Naive thymus-derived CD4-positive, alpha-beta T cell (primary cell): ENCODE measurements around the gene ZNF202. TPM values are rescaled to one million over a fixed set of nuclear protein-coding genes. Genes with fewer than 3 reads are reported as not detected.

Experiments used
- ATAC-seq: fragments of 150-1000 bp; cut with Tn5 transposase; 2 replicates; pipeline ENCODE4 v1.10.0; 2021; ENCODE audit warnings: mild to moderate bottlenecking, moderate library complexity
- CTCF ChIA-PET: fragments of 350-600 bp; sonication (Branson Sonifier 250); formaldehyde crosslinking; loops from one replicate; lab custom pipeline; 2021; ENCODE audit warnings: antibody characterized with exemption; lab: Charles Lee
- POLR2A ChIA-PET: fragments of 350-600 bp; sonication (Branson Sonifier 250); formaldehyde crosslinking; loops from one replicate; lab custom pipeline; 2021; ENCODE audit warnings: antibody characterized with exemption, inconsistent platforms; lab: Charles Lee
- DNase-seq, 9 donors: peaks; one replicate each; pipeline versions ENCODE4 v3.0.0 to v3.0.0-alpha.2; 2020 to 2022; ENCODE audit warnings: mixed read lengths in 1 of 9
- H3K27ac ChIP-seq: one replicate; pipeline ENCODE4 v1.7.0; 2013; ENCODE audit warnings: mild to moderate bottlenecking, low read depth, low read length, moderate library complexity
- H3K27me3 ChIP-seq, 2 donors: one replicate each; pipeline ENCODE4 v1.7.0; 2013; ENCODE audit warnings: low read length in 2 of 2, mild to moderate bottlenecking in 2 of 2, moderate library complexity in 2 of 2; ENCODE audit not compliant: control insufficient read depth in 2 of 2, insufficient read depth in 2 of 2
- H3K36me3 ChIP-seq, 3 experiments: 1 replicate in 2 of 3; 2 replicates in 1 of 3; pipeline ENCODE4 v1.7.0; 2013; ENCODE audit warnings: low read length in 3 of 3, mild to moderate bottlenecking in 3 of 3, moderate library complexity in 1 of 3; ENCODE audit not compliant: insufficient read depth in 3 of 3, control insufficient read depth in 2 of 3
- H3K4me1 ChIP-seq, 2 donors: one replicate each; pipeline ENCODE4 v1.7.0; 2013; ENCODE audit warnings: low read length in 2 of 2, mild to moderate bottlenecking in 2 of 2, moderate library complexity in 1 of 2; ENCODE audit not compliant: control insufficient read depth in 2 of 2, insufficient read depth in 2 of 2
- H3K4me3 ChIP-seq: 2 replicates; pipeline ENCODE4 v1.7.0; 2013; ENCODE audit warnings: mild to moderate bottlenecking, low read length
- H3K9me3 ChIP-seq, 3 experiments: 1 replicate in 2 of 3; 2 replicates in 1 of 3; pipeline ENCODE4 v1.7.0; 2013; ENCODE audit warnings: low read length in 3 of 3; ENCODE audit not compliant: control insufficient read depth in 2 of 3
- H3K27ac Mint-ChIP-seq, 9 donors: one replicate each; pipeline ENCODE4 v1.8.0; 2020 to 2022; ENCODE audit warnings: mixed read lengths in 9 of 9, mild to moderate bottlenecking in 8 of 9, moderate library complexity in 5 of 9, inconsistent platforms in 2 of 9
- H3K27me3 Mint-ChIP-seq, 5 donors: one replicate each; pipeline ENCODE4 v1.8.0; 2021 to 2022; ENCODE audit warnings: mixed read lengths in 5 of 5, mild to moderate bottlenecking in 1 of 5
- H3K36me3 Mint-ChIP-seq, 5 donors: one replicate each; pipeline ENCODE4 v1.8.0; 2020 to 2022; ENCODE audit warnings: mixed read lengths in 5 of 5, mild to moderate bottlenecking in 3 of 5, inconsistent platforms in 1 of 5
- H3K4me1 Mint-ChIP-seq, 7 donors: one replicate each; pipeline ENCODE4 v1.8.0; 2020 to 2022; ENCODE audit warnings: mixed read lengths in 7 of 7, mild to moderate bottlenecking in 3 of 7, inconsistent platforms in 1 of 7
- H3K4me3 Mint-ChIP-seq, 10 donors: one replicate each; pipeline ENCODE4 v1.8.0; 2020 to 2022; ENCODE audit warnings: mild to moderate bottlenecking in 10 of 10, mixed read lengths in 10 of 10, moderate library complexity in 6 of 10, inconsistent platforms in 2 of 10
- H3K9me3 Mint-ChIP-seq, 11 donors: one replicate each; pipeline ENCODE4 v1.8.0; 2020 to 2022; ENCODE audit warnings: mixed read lengths in 11 of 11, mild to moderate bottlenecking in 4 of 11, inconsistent platforms in 1 of 11, moderate library complexity in 1 of 11
- intact Hi-C, 2 donors: fragments of 100-400 bp; cut with micrococcal nuclease; formaldehyde crosslinking; loops; one replicate each; pipeline ENCODE4 v1.15.1; 2023
- polyA plus RNA-seq, 2 donors: library from polyadenylated mRNA; unstranded; fragments of 300-500 nt; fragmentation: Illumina TruSeq; gene quantifications; one replicate each; pipeline ENCODE4 v1.2.3, GENCODE V29; 2021
- total RNA-seq, 6 experiments: library from RNA in 5 of 6; stranded (reverse) in 5 of 6; gene quantifications; 1 replicate in 5 of 6; 2 replicates in 1 of 6; pipeline ENCODE4 v1.2.3 and lab custom pipeline; 2021 to 2026

Gene ZNF202
- total and polyA plus RNA-seq, 7 experiments from 2014 or later = 5.8 to 27.0 (median 15.9) TPM

DNA sequence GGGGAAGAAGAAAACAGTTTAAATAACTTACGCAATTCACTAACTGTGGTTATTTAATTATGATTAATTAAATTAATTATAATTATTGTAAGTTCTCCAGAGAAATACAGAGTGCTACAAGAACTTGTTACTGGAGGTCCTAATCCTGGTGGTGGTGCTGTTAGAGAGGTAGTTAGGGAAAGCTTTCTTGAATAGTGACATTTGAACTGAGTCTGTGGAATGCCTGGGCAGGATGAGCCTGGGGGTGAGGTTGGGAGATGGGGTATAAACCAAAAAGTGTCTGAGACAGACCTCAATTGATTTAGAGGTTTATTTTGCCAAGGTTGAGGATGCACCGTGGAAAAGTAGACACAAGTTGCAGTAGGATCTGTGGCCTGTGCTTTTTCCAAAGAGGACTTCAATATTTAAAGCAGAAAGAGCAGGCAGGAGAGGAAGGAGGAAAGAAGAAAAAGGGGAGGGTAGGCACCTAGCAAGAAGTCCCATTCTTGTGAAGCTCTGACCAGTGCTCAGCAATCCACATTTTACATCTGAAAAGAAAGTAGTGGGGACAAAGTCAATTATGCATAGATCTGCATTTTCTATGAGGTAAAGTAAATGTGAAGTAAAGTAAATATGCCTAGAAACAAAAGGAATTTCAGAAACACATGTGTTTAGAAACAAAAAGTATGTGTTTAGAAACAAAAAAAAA lies 4.4 kb upstream of the ZNF202 start:
- Histone ChIP-seq H3K36me3 (peaks cover 0 to 5% (median 0%) of the 10 kb centered on the region in 3 experiments), H3K4me1 (peaks cover 3 to 5% of the 10 kb centered on the region in 2 donors), H3K27ac (no peak overlapping the region), H3K9me3 (no peaks in the 10 kb centered on the region), H3K4me3 (no peak overlapping the region), H3K27me3 (no peaks in the 10 kb centered on the region)
- H3K4me3 Mint-ChIP-seq = peak overlapping the region in 1 of 10 donors; percentile 52
- H3K9me3 Mint-ChIP-seq = peaks cover 0 to 17% (median 5%) of the 10 kb centered on the region in 11 donors
- peaks cover 8 to 15% (median 13%) of the 10 kb centered on the region in 7 donors for H3K4me1 Mint-ChIP-seq
- ChIA-PET CTCF (no interaction called here), POLR2A (no interaction called here)
- H3K36me3 Mint-ChIP-seq = peaks cover 0 to 6% (median 3%) of the 10 kb centered on the region in 5 donors
- no peak for ATAC-seq
- DNase-seq = no peak
- intact Hi-C loops = no loop called here
- H3K27ac Mint-ChIP-seq = no peak overlapping the region
- H3K27me3 Mint-ChIP-seq = peaks cover 7 to 52% (median 30%) of the 10 kb centered on the region in 5 donors

DNA sequence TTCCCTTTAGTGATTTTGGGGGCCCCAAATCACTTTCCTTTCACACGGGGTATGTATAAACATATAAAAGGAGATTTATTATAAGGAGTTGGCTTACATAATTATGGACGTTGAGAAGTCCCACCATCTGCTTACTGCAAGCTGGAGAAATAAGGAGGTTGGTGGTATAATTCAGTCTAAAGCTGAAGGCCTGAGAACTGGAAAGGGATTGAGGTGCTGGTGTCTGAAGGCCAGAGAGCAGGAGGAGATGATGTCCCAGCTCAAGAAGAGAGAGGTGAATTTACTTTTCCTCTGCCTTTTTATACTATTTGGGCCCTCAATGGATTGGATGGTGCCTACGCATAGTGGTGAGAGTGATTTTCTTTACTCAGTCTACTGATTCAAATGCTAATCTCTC lies 1.3 kb upstream of the ZNF202 start:
- POLR2A ChIA-PET = no interaction called here
- Mint-ChIP-seq H3K27ac (peak overlapping the region in 6 of 9 donors; percentile 91 to 98 (median 96)), H3K27me3 (peaks cover 1 to 29% (median 8%) of the 10 kb centered on the region in 5 donors), H3K36me3 (peaks cover 0 to 13% (median 5%) of the 10 kb centered on the region in 5 donors), H3K4me1 (peaks cover 26 to 44% (median 38%) of the 10 kb centered on the region in 7 donors), H3K9me3 (peaks cover 0 to 1% (median 0%) of the 10 kb centered on the region in 11 donors), H3K4me3 (peak overlapping the region in 7 of 10 donors; percentile 90 to 100 (median 97))
- Histone ChIP-seq H3K27me3 (no peaks in the 10 kb centered on the region), H3K27ac (no peak overlapping the region), H3K4me3 (no peak overlapping the region), H3K9me3 (no peaks in the 10 kb centered on the region), H3K4me1 (peaks cover 19% of the 10 kb centered on the region in 2 donors), H3K36me3 (peaks cover 0 to 6% (median 0%) of the 10 kb centered on the region in 3 experiments)
- DNase-seq (no peak), ATAC-seq (no peak)
- intact Hi-C loops = loop anchor here in 1 of 2 donors (5.0 kb wide), 2 partner anchors 1085 to 1135 kb away; partner anchors contain the start of gene UBASH3B
- CTCF ChIA-PET = interaction anchor here (0.6 kb wide), 1 partner anchor 17 kb away, joined by 3 read pairs; no protein-coding TSS in a partner anchor

DNA sequence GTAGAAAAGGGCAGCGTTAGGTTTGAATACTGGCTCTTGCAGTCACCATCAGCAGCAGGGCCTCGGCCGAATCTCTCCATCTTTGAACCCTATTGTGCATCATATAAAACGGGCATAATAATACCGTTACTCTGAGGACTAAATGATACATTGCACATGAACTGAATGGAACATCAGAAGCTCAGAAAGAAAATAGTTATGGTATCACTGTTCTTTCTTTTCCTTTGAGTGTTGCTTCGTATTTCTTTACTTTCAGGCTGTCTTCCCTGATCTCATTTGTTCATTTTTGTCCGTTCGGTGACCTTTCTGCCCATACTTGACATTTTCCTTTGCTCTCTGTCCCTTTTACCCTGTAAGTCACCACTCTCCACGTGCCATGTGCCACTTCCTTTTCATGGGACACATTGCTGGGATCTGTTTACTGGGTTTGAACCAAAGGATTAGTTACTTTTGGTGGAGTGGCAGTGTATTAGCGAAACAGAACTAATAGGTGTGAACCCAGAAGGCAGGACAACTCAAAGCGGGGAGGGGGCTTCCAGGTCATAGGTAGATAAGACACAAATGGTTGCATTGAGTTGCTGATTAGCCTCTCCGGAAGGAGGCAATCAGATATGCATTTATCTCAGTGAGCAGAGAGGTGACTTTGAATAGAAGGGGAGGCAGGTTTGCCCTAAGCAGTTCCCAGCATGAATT lies 717 bp upstream of the ZNF202 start:
- H3K4me1 ChIP-seq = peaks cover 19% of the 10 kb centered on the region in 2 donors
- H3K27me3 ChIP-seq = no peaks in the 10 kb centered on the region
- peak in 4 of 9 donors; percentile 4 to 13 (median 5) for DNase-seq
- intact Hi-C loops = loop anchor here in 1 of 2 donors (5.0 kb wide), 2 partner anchors 1085 to 1135 kb away; partner anchors contain the start of gene UBASH3B
- Mint-ChIP-seq H3K9me3 (peaks cover 0 to 1% (median 0%) of the 10 kb centered on the region in 11 donors), H3K36me3 (peaks cover 0 to 18% (median 10%) of the 10 kb centered on the region in 5 donors), H3K27me3 (peaks cover 0 to 26% (median 7%) of the 10 kb centered on the region in 5 donors), H3K4me3 (peak overlapping the region; percentile 85 to 100 (median 96)), H3K27ac (peak overlapping the region; percentile 91 to 98 (median 95)), H3K4me1 (peaks cover 28 to 50% (median 43%) of the 10 kb centered on the region in 7 donors)
- peak overlapping the region; percentile 85 for H3K27ac ChIP-seq
- no peak for ATAC-seq
- H3K36me3 ChIP-seq = peaks cover 0 to 6% (median 0%) of the 10 kb centered on the region in 3 experiments
- ChIA-PET POLR2A (interaction anchor here (0.9 kb wide), 1 partner anchor 35 kb away, joined by 3 read pairs; no protein-coding TSS in a partner anchor), CTCF (interaction anchor here (0.6 kb wide), 1 partner anchor 103 kb away, joined by 3 read pairs; no protein-coding TSS in a partner anchor)
- no peaks in the 10 kb centered on the region for H3K9me3 ChIP-seq
- peak overlapping the region; percentile 92 for H3K4me3 ChIP-seq

DNA sequence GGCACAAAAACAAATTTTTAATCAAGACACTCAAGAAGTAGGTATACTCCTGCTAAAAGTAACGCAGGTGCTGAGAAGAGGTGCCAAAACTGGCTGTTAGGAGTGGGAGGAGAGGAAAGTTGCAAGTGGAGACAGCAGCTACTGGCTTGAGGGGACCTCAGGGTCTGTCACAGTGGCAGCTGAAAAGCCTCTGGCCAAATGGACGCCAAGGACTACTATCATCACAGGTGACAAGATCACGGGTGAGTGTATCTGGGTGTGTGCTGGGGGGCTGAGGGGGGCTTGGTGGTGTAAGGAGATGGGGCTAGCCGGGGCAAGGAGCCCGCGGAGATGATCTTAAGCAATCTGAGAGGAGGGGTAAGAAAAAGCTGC lies 687 bp downstream of the ZNF202 start:
- H3K4me1 ChIP-seq = peaks cover 19% of the 10 kb centered on the region in 2 donors
- ATAC-seq = no peak
- H3K27me3 Mint-ChIP-seq = peaks cover 0 to 17% (median under 1%) of the 10 kb centered on the region in 5 donors
- DNase-seq = peak in 1 of 9 donors; percentile 5
- ChIA-PET CTCF (no interaction called here), POLR2A (no interaction called here)
- intact Hi-C loops = loop anchor here (1.0 to 5.0 kb wide), 10 partner anchors 15 to 1370 kb away; partner anchors contain the start of genes GRAMD1B (in 2 of the 2), TBRG1 (in 2 of the 2), VWA5A (in 2 of the 2) and TMEM218 (in 1 of the 2)
- peak overlapping the region; percentile 92 for H3K4me3 ChIP-seq
- H3K27ac Mint-ChIP-seq = peak overlapping the region; percentile 54 to 97 (median 93)
- H3K27ac ChIP-seq = peak overlapping the region; percentile 85
- no peaks in the 10 kb centered on the region for H3K9me3 ChIP-seq
- no peaks in the 10 kb centered on the region for H3K27me3 ChIP-seq
- H3K9me3 Mint-ChIP-seq = peaks cover 0 to 1% (median 0%) of the 10 kb centered on the region in 11 donors
- peaks cover 30 to 59% (median 46%) of the 10 kb centered on the region in 7 donors for H3K4me1 Mint-ChIP-seq
- peak overlapping the region; percentile 85 to 100 (median 96) for H3K4me3 Mint-ChIP-seq
- peaks cover 0 to 6% (median 0%) of the 10 kb centered on the region in 3 experiments for H3K36me3 ChIP-seq
- peaks cover 0 to 20% (median 14%) of the 10 kb centered on the region in 5 donors for H3K36me3 Mint-ChIP-seq

DNA sequence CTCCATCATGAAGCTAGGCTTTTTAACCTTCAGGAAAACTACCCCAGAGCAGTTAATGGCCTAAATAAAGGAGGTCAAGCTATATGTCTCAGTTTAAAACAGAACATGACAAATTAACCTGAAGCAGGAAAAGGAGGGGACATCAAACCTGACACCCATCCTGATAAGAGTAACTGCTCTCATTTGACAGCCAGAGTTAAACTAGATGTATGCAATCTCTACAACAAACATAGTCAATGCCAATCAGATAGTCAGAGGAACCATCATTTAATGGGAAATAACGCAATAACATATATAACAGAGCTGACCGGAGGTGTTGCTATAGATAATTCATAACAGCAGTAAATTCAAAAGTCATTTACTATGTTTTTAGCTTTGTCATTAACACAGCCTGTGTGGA lies 3.1 kb downstream of the ZNF202 start:
- ATAC-seq (no peak), DNase-seq (no peak)
- H3K4me1 Mint-ChIP-seq = peaks cover 29 to 70% (median 46%) of the 10 kb centered on the region in 7 donors
- Histone ChIP-seq H3K27ac (no peak overlapping the region), H3K36me3 (peaks cover 0 to 10% (median 0%) of the 10 kb centered on the region in 3 experiments), H3K4me1 (peaks cover 19% of the 10 kb centered on the region in 2 donors), H3K27me3 (no peaks in the 10 kb centered on the region), H3K4me3 (no peak overlapping the region), H3K9me3 (no peaks in the 10 kb centered on the region)
- CTCF ChIA-PET = no interaction called here
- H3K27ac Mint-ChIP-seq = no peak overlapping the region
- H3K4me3 Mint-ChIP-seq = no peak overlapping the region
- POLR2A ChIA-PET = interaction anchor here (0.8 kb wide), 1 partner anchor 10 kb away, joined by 4 read pairs; no protein-coding TSS in a partner anchor
- no peaks in the 10 kb centered on the region for H3K27me3 Mint-ChIP-seq
- H3K36me3 Mint-ChIP-seq = peaks cover 7 to 36% (median 28%) of the 10 kb centered on the region in 5 donors
- H3K9me3 Mint-ChIP-seq = peaks cover 0 to 1% (median 0%) of the 10 kb centered on the region in 11 donors
- intact Hi-C loops = no loop called here

DNA sequence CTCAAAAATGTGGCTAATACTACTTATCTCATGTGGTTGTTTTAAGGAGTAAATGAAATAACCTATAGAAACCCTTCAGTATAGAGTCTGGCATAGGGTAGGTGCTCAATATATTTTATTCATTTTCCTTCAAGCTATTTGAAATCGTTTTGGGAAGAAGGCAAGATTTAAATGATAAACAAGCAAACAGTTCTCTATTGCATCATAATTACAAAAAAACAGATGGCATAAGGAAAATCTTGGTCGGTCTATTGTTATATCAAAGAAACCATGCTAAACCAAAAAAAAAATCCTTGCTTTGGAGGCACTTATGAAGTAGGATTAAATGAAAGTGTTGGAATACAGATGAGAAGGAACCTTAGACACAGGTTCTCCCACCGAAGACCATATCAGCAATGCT lies 4.7 kb downstream of the ZNF202 start:
- no peak overlapping the region for H3K27ac Mint-ChIP-seq
- no peak overlapping the region for H3K27ac ChIP-seq
- H3K27me3 Mint-ChIP-seq = no peaks in the 10 kb centered on the region

More for the DNA sequence above, 4.7 kb downstream of the ZNF202 start:
- Histone ChIP-seq H3K27me3 (no peaks in the 10 kb centered on the region), H3K9me3 (no peaks in the 10 kb centered on the region), H3K4me1 (peaks cover 15 to 17% of the 10 kb centered on the region in 2 donors), H3K4me3 (no peak overlapping the region), H3K36me3 (peaks cover 0 to 10% (median 0%) of the 10 kb centered on the region in 3 experiments)
- ChIA-PET CTCF (no interaction called here), POLR2A (no interaction called here)
- DNase-seq = no peak
- Mint-ChIP-seq H3K4me3 (no peak overlapping the region), H3K4me1 (peaks cover 20 to 60% (median 37%) of the 10 kb centered on the region in 7 donors), H3K36me3 (peaks cover 7 to 36% (median 28%) of the 10 kb centered on the region in 5 donors), H3K9me3 (peaks cover 0 to 1% (median 0%) of the 10 kb centered on the region in 11 donors)
- intact Hi-C loops = no loop called here
- ATAC-seq = no peak
